GM12878 (cell line): Measurements from ENCODE around the gene ANKRD36C. TPM values are rescaled to one million over a fixed set of nuclear protein-coding genes. Genes with fewer than 3 reads are reported as not detected.
"Not testable (repeated sequence)": the region's sequence is repeated elsewhere in the genome, so short reads cannot be mapped to it uniquely, and the experiment has no call there.

ENCODE experiments used
- ATAC-seq: fragments of 200-7000 bp; cut with Tn5 transposase; 3 replicates; pipeline ENCODE4 v1.9.1; 2020; ENCODE audit warnings: mild to moderate bottlenecking, moderate library complexity
- BruUV-seq: library from RNA; stranded (reverse); fragments of 400-500 nt; replicated peaks from 2 replicates; lab custom pipeline; 2021; lab: Mats Ljungman, UMichigan
- CTCF ChIA-PET: fragments of 300-600 bp; sonication (Branson Sonifier 250); formaldehyde crosslinking; extraction: SDS; loops from one replicate; lab custom pipeline; 2021; ENCODE audit warnings: inconsistent platforms; lab: Yijun Ruan, JAX
- POLR2A ChIA-PET: fragments of 350-600 bp; formaldehyde crosslinking; extraction: SDS; loops from one replicate; lab custom pipeline; 2021; ENCODE audit warnings: inconsistent platforms; lab: Charles Lee
- RAD21 ChIA-PET: fragments of 300-600 bp; sonication (Branson Sonifier 250); formaldehyde crosslinking; loops from one replicate; lab custom pipeline; 2023; ENCODE audit warnings: antibody characterized with exemption; ENCODE audit not compliant: unreplicated experiment; lab: Charles Lee
- SMC1A ChIA-PET: fragments of 300-600 bp; sonication (Branson Sonifier 250); formaldehyde crosslinking; loops from one replicate; lab custom pipeline; 2023; ENCODE audit not compliant: unreplicated experiment, uncharacterized antibody; lab: Charles Lee
- DNase-seq: peaks from one replicate; pipeline ENCODE4 v3.0.0-alpha.2; 2011; ENCODE audit warnings: low read depth, low spot score
- FAIRE-seq: peaks from 3 replicates; lab custom pipeline; 2011; peaks lifted over from hg19 to GRCh38; lab: Jason Lieb, UNC
- H2AFZ ChIP-seq: 2 replicates; pipeline ENCODE4 v1.6.0; 2011; ENCODE audit warnings: low read depth, low read length, control low read depth; ENCODE audit not compliant: control insufficient read depth
- H3K27ac ChIP-seq: 2 replicates; pipeline ENCODE4 v1.5.1; 2011; ENCODE audit warnings: control low read depth; ENCODE audit not compliant: control insufficient read depth, insufficient read depth
- H3K27me3 ChIP-seq, 2 experiments: replicated peaks in 1 of 2; 2 replicates each; pipeline versions ENCODE4 v1.6.0 to v1.6.1; 2011; ENCODE audit warnings: low read length in 1 of 2; ENCODE audit not compliant: control insufficient read depth in 2 of 2, insufficient read depth in 2 of 2
- H3K36me3 ChIP-seq, 2 experiments: 2 replicates each; pipeline ENCODE4 v1.5.1; 2011; ENCODE audit warnings: low read length in 1 of 2; ENCODE audit not compliant: control insufficient read depth in 2 of 2, insufficient read depth in 2 of 2
- H3K4me1 ChIP-seq: 2 replicates; pipeline ENCODE4 v1.6.1; 2011; ENCODE audit warnings: mild to moderate bottlenecking, low read length, moderate library complexity, mixed read lengths; ENCODE audit not compliant: control insufficient read depth, insufficient read depth
- H3K4me2 ChIP-seq: 2 replicates; pipeline ENCODE4 v1.6.0; 2011; ENCODE audit warnings: control low read depth; ENCODE audit not compliant: control insufficient read depth, insufficient read depth
- H3K4me3 ChIP-seq: fragments of 200-600 bp; sonication (generic); 2 replicates; pipeline ENCODE4 v1.5.1; 2016
- H3K79me2 ChIP-seq: 2 replicates; pipeline ENCODE4 v1.6.0; 2011; ENCODE audit warnings: low read length; ENCODE audit not compliant: control insufficient read depth, insufficient read depth
- H3K9ac ChIP-seq: 2 replicates; pipeline ENCODE4 v1.8.0; 2011; ENCODE audit warnings: low read length, control low read depth, mixed read lengths; ENCODE audit not compliant: control insufficient read depth, insufficient read depth
- H3K9me3 ChIP-seq: replicated peaks from 3 replicates; pipeline ENCODE4 v1.5.1; 2011; ENCODE audit warnings: mild to moderate bottlenecking, low read length; ENCODE audit not compliant: control insufficient read depth, insufficient read depth
- H4K20me1 ChIP-seq: 2 replicates; pipeline ENCODE4 v1.6.0; 2011; ENCODE audit not compliant: control insufficient read depth, insufficient read depth
- WGBS: methylation state at CpG from one replicate; pipeline ENCODE4 v1.1.6; 2016; ENCODE audit warnings: low lambda C conversion rate; ENCODE audit not compliant: insufficient replicate concordance, insufficient coverage; ENCODE audit errors: missing lambda C conversion rate; 5-methylcytosine and 5-hydroxymethylcytosine counted together
- in situ Hi-C: fragments of 300-500 bp; cut with MboI; formaldehyde crosslinking; loops from 9 replicates; pipeline ENCODE4 v1.14.3; 2018; ENCODE audit warnings: mixed read lengths
- intact Hi-C: fragments of 100-400 bp; cut with micrococcal nuclease; formaldehyde crosslinking; loops from one replicate; pipeline ENCODE4 v1.14.2; 2022; ENCODE audit not compliant: unreplicated experiment
- polyA plus RNA-seq, 11 experiments: library from polyadenylated mRNA; depleted of rRNA in 4 of 11; unstranded in 6 of 11; stranded (reverse) in 5 of 11; fragments of >200 nt; fragmentation: Nextera tagmentation in 4 of 11; fragmentation: Illumina TruSeq in 1 of 11; extraction: Ambion mirVana in 4 of 11; extraction: Trizol in 1 of 11; gene quantifications; 1 replicate in 1 of 11; 2 replicates in 10 of 11; pipeline versions ENCODE4 v1.2.1 to v1.2.3, GENCODE V29; 2011 to 2016; ENCODE audit warnings: inconsistent platforms in 2 of 11, missing spikeins in 2 of 11, low read depth in 1 of 11
- small RNA-seq: library from RNA; depleted of rRNA; stranded (forward); fragments of <200 nt; gene quantifications from one replicate; pipeline ENCODE3, GENCODE V24; 2014
- total RNA-seq, 4 experiments: library from RNA; depleted of rRNA in 3 of 4; stranded (reverse); fragments of >200 nt in 3 of 4; fragmentation: Illumina TruSeq in 1 of 4; extraction: Trizol in 1 of 4; gene quantifications; 2 replicates each; pipeline versions ENCODE4 v1.2.1 to v1.2.3, GENCODE V29; 2013 to 2021

The ANKRD36C gene
- total and polyA plus RNA-seq, 10 of the 15 experiments (the other 5 are each of a cell fraction or from before 2014, with no cell fraction given) = 3.2 to 39.8 (median 19.5) TPM

- H3K4me3 ChIP-seq, ATAC-seq, RAD21 ChIA-PET, SMC1A ChIA-PET, H3K9me3 ChIP-seq, FAIRE-seq, H2AFZ ChIP-seq, H4K20me1 ChIP-seq, H3K36me3 ChIP-seq, H3K4me2 ChIP-seq, DNase-seq, H3K27ac ChIP-seq, in situ Hi-C loops, H3K27me3 ChIP-seq, intact Hi-C loops, BruUV-seq, H3K4me1 ChIP-seq, POLR2A ChIA-PET, H3K9ac ChIP-seq, H3K79me2 ChIP-seq, CTCF ChIA-PET: not testable (repeated sequence)
- WGBS = no CpG with 5 or more reads among the region's 13 CpGs
Measured at GRCh38 chr2:95788642-95789041, 203.0 kb downstream of the ANKRD36C start.

Small RNA genes lying within 50 kb of the gene (small RNA-seq; reads per million reads assigned to genes)
- not detected for gene RN7SL210P

Other genes starting within 250 kb of the ANKRD36C start
- gene GPAT2, start 43.1 kb upstream of the ANKRD36C start, total RNA-seq (2014; rRNA removed) = not detected in 2 replicates
- not detected in 2 replicates for gene GPAT2, start 43.1 kb upstream of the ANKRD36C start, total RNA-seq (2014; rRNA removed; fragmentation: Illumina TruSeq; extraction: Trizol)
- not detected in 2 replicates for gene GPAT2, start 43.1 kb upstream of the ANKRD36C start, total RNA-seq (2021)
- gene GPAT2, start 43.1 kb upstream of the ANKRD36C start, polyA plus RNA-seq (2011; rRNA removed) = not detected in 2 replicates
- gene GPAT2, start 43.1 kb upstream of the ANKRD36C start, polyA plus RNA-seq (2014; fragmentation: Illumina TruSeq; extraction: Trizol) = not detected in 2 replicates
- gene GPAT2, start 43.1 kb upstream of the ANKRD36C start, polyA plus RNA-seq (2014; fragmentation: Nextera tagmentation; extraction: Ambion mirVana) = not detected
- gene GPAT2, start 43.1 kb upstream of the ANKRD36C start, polyA plus RNA-seq (2014; rRNA removed) = not detected in 2 replicates
- under 1 TPM; 0.04 to 0.05 TPM for gene GPAT2, start 43.1 kb upstream of the ANKRD36C start, polyA plus RNA-seq (2016; fragmentation: Nextera tagmentation; extraction: Ambion mirVana)
- gene ADRA2B, start 124.7 kb upstream of the ANKRD36C start, total RNA-seq (2014; rRNA removed) = 0.05 TPM in 1 of 2 replicates, not detected in the other
- gene ADRA2B, start 124.7 kb upstream of the ANKRD36C start, total RNA-seq (2014; rRNA removed; fragmentation: Illumina TruSeq; extraction: Trizol) = 0.05 TPM in 1 of 2 replicates, not detected in the other
- 0.10 TPM in 1 of 2 replicates, not detected in the other for gene ADRA2B, start 124.7 kb upstream of the ANKRD36C start, total RNA-seq (2021)
- gene ADRA2B, start 124.7 kb upstream of the ANKRD36C start, polyA plus RNA-seq (2011; rRNA removed) = not detected in 2 replicates
- 0.01 TPM in 1 of 2 replicates, not detected in the other for gene ADRA2B, start 124.7 kb upstream of the ANKRD36C start, polyA plus RNA-seq (2014; fragmentation: Illumina TruSeq; extraction: Trizol)
- gene ADRA2B, start 124.7 kb upstream of the ANKRD36C start, polyA plus RNA-seq (2014; fragmentation: Nextera tagmentation; extraction: Ambion mirVana) = under 1 TPM in 1 of 2 experiments, not detected in 1; 0.03 TPM
- gene ADRA2B, start 124.7 kb upstream of the ANKRD36C start, polyA plus RNA-seq (2014; rRNA removed) = 0.05 and 0.09 TPM in 2 replicates
- not detected for gene ADRA2B, start 124.7 kb upstream of the ANKRD36C start, polyA plus RNA-seq (2016; fragmentation: Nextera tagmentation; extraction: Ambion mirVana)
- gene ASTL, start 146.7 kb upstream of the ANKRD36C start, total RNA-seq (2014; rRNA removed) = 0.27 and 0.40 TPM in 2 replicates
- gene ASTL, start 146.7 kb upstream of the ANKRD36C start, total RNA-seq (2014; rRNA removed; fragmentation: Illumina TruSeq; extraction: Trizol) = 0.54 TPM in 1 of 2 replicates, not detected in the other
- gene ASTL, start 146.7 kb upstream of the ANKRD36C start, total RNA-seq (2021) = 0.43 and 1.0 TPM in 2 replicates
- 0.10 and 0.37 TPM in 2 replicates for gene ASTL, start 146.7 kb upstream of the ANKRD36C start, polyA plus RNA-seq (2011; rRNA removed)
- 0.24 TPM in 1 of 2 replicates, not detected in the other for gene ASTL, start 146.7 kb upstream of the ANKRD36C start, polyA plus RNA-seq (2014; fragmentation: Illumina TruSeq; extraction: Trizol)
- gene ASTL, start 146.7 kb upstream of the ANKRD36C start, polyA plus RNA-seq (2014; fragmentation: Nextera tagmentation; extraction: Ambion mirVana) = not detected
- gene ASTL, start 146.7 kb upstream of the ANKRD36C start, polyA plus RNA-seq (2014; rRNA removed) = 0.18 and 0.37 TPM in 2 replicates
- gene ASTL, start 146.7 kb upstream of the ANKRD36C start, polyA plus RNA-seq (2016; fragmentation: Nextera tagmentation; extraction: Ambion mirVana) = not detected
- gene DUSP2, start 153.6 kb upstream of the ANKRD36C start, total RNA-seq (2014; rRNA removed) = 212 and 227 TPM in 2 replicates
- 57.4 and 58.0 TPM in 2 replicates for gene DUSP2, start 153.6 kb upstream of the ANKRD36C start, total RNA-seq (2014; rRNA removed; fragmentation: Illumina TruSeq; extraction: Trizol)
- 181 and 194 TPM in 2 replicates for gene DUSP2, start 153.6 kb upstream of the ANKRD36C start, total RNA-seq (2021)
- 47.5 and 84.3 TPM in 2 replicates for gene DUSP2, start 153.6 kb upstream of the ANKRD36C start, polyA plus RNA-seq (2011; rRNA removed)
- 11.9 and 35.6 TPM in 2 replicates for gene DUSP2, start 153.6 kb upstream of the ANKRD36C start, polyA plus RNA-seq (2014; fragmentation: Illumina TruSeq; extraction: Trizol)
- 10 to 100 TPM in 1 of 2 experiments, 1 to 10 TPM in 1; 9.7 to 34.6 TPM for gene DUSP2, start 153.6 kb upstream of the ANKRD36C start, polyA plus RNA-seq (2014; fragmentation: Nextera tagmentation; extraction: Ambion mirVana)
- gene DUSP2, start 153.6 kb upstream of the ANKRD36C start, polyA plus RNA-seq (2014; rRNA removed) = 158 and 168 TPM in 2 replicates
- 10 to 100 TPM; 10.2 to 56.4 TPM for gene DUSP2, start 153.6 kb upstream of the ANKRD36C start, polyA plus RNA-seq (2016; fragmentation: Nextera tagmentation; extraction: Ambion mirVana)
- gene STARD7, start 217.0 kb upstream of the ANKRD36C start, total RNA-seq (2014; rRNA removed) = 215 and 229 TPM in 2 replicates
- 148 and 153 TPM in 2 replicates for gene STARD7, start 217.0 kb upstream of the ANKRD36C start, total RNA-seq (2014; rRNA removed; fragmentation: Illumina TruSeq; extraction: Trizol)
- gene STARD7, start 217.0 kb upstream of the ANKRD36C start, total RNA-seq (2021) = 194 and 200 TPM in 2 replicates
- gene STARD7, start 217.0 kb upstream of the ANKRD36C start, polyA plus RNA-seq (2011; rRNA removed) = 139 and 142 TPM in 2 replicates
- 154 and 182 TPM in 2 replicates for gene STARD7, start 217.0 kb upstream of the ANKRD36C start, polyA plus RNA-seq (2014; fragmentation: Illumina TruSeq; extraction: Trizol)
- gene STARD7, start 217.0 kb upstream of the ANKRD36C start, polyA plus RNA-seq (2014; fragmentation: Nextera tagmentation; extraction: Ambion mirVana) = 100 to 1,000 TPM in 1 of 2 experiments, 10 to 100 TPM in 1; 85.4 to 114 TPM
- gene STARD7, start 217.0 kb upstream of the ANKRD36C start, polyA plus RNA-seq (2014; rRNA removed) = 120 and 123 TPM in 2 replicates
- 100 to 1,000 TPM; 225 to 237 TPM for gene STARD7, start 217.0 kb upstream of the ANKRD36C start, polyA plus RNA-seq (2016; fragmentation: Nextera tagmentation; extraction: Ambion mirVana)